B cell (primary cell): ENCODE data around the gene KANK3.

Experiments
- CTCF ChIP-seq: fragments of 200-600 bp; IDR thresholded peaks from one replicate; pipeline ENCODE4 v1.8.0; 2022; ENCODE audit warnings: antibody characterized with exemption, mild to moderate bottlenecking
- EZH2 ChIP-seq: IDR thresholded peaks from 2 replicates; pipeline ENCODE4 v1.6.1; 2012; ENCODE audit warnings: borderline replicate concordance, low read depth, mild to moderate bottlenecking, moderate library complexity, low read length; ENCODE audit not compliant: insufficient read depth, poor library complexity, severe bottlenecking

- TF ChIP-seq CTCF (no peak), EZH2 (no peak)
Observed at GRCh38 chr19:8370176-8371010, 27.3 kb upstream of the KANK3 start.
